Putamen (tissue), 1 donor: Measurements from ENCODE around the gene CFAP43.

ENCODE experiments used
- DNase-seq: peaks from one replicate; pipeline ENCODE4 v3.0.0-alpha.2; 2016; ENCODE audit warnings: low spot score

CFAP43 gene, protein sequence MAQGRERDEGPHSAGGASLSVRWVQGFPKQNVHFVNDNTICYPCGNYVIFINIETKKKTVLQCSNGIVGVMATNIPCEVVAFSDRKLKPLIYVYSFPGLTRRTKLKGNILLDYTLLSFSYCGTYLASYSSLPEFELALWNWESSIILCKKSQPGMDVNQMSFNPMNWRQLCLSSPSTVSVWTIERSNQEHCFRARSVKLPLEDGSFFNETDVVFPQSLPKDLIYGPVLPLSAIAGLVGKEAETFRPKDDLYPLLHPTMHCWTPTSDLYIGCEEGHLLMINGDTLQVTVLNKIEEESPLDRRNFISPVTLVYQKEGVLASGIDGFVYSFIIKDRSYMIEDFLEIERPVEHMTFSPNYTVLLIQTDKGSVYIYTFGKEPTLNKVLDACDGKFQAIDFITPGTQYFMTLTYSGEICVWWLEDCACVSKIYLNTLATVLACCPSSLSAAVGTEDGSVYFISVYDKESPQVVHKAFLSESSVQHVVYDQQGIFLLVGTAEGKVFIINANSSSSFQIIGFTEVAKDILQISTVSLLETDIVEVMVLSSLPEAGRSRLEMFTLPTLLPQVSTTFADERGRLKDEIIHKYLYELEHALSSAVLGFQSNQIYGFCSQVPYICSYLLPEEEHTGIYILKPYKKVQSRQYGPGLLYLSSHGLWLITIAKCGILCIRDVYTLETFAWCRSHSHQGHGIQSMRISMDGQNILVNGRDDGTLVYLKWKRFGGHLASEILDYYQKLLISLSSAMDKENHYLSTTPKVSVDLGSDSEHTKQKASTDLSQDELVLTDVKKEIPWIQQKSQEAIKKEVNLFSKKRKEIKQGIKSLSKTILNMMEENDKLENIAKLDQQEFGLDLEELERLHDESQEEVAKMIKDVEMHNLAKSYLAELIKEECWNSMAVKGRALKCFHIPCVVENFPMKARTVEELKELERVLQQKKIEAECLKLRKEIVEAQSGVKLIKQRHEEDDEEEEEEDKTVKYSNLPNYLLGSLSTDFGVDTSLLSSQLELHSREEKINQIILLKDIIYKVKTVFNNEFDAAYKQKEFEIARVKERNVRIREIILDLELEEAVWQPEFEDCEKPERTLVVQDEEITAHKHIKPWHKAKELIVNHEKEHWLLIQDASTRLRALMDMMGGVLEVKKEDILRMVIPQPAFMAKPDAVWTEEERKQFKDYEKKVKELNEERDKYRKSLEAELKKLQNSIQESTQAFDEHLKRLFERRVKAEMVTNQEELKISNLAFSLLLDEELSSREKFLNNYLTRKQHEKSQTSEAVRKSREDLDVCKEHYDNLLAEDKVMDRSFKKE (N-terminal part only)

GRCh38 chr10:104231784-104232612 lies at the start of gene CFAP43:
Gene CFAP43, minus strand, starts transcription at chr10:104232364. Its CDS starts 118 bp downstream, at chr10:104232246.
- DNase-seq, result peak; percentile 94

GRCh38 chr10:104281694-104282093 lies 49.5 kb upstream of the CFAP43 start:
- no peak for DNase-seq

- no peak for DNase-seq
Observed at GRCh38 chr10:104279550-104280259, 47.5 kb upstream of the CFAP43 start.

DNA sequence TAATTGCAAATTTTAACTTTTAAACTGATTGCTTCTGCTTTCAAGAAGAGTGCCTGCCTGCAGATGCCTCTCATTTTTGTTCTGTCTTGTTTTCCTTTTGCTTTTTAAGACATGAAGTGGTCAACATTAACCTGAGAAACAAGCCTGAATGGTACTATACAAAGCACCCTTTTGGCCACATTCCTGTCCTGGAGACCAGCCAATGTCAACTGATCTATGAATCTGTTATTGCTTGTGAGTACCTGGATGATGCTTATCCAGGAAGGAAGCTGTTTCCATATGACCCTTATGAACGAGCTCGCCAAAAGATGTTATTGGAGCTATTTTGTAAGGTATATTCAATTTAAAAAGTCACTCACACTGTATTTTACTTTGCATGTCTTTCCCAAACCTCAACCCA lies 45.6 kb upstream of the CFAP43 start:
- no peak for DNase-seq

- DNase-seq, result no peak
Observed at GRCh38 chr10:104276192-104276591, 44.0 kb upstream of the CFAP43 start.

DNA sequence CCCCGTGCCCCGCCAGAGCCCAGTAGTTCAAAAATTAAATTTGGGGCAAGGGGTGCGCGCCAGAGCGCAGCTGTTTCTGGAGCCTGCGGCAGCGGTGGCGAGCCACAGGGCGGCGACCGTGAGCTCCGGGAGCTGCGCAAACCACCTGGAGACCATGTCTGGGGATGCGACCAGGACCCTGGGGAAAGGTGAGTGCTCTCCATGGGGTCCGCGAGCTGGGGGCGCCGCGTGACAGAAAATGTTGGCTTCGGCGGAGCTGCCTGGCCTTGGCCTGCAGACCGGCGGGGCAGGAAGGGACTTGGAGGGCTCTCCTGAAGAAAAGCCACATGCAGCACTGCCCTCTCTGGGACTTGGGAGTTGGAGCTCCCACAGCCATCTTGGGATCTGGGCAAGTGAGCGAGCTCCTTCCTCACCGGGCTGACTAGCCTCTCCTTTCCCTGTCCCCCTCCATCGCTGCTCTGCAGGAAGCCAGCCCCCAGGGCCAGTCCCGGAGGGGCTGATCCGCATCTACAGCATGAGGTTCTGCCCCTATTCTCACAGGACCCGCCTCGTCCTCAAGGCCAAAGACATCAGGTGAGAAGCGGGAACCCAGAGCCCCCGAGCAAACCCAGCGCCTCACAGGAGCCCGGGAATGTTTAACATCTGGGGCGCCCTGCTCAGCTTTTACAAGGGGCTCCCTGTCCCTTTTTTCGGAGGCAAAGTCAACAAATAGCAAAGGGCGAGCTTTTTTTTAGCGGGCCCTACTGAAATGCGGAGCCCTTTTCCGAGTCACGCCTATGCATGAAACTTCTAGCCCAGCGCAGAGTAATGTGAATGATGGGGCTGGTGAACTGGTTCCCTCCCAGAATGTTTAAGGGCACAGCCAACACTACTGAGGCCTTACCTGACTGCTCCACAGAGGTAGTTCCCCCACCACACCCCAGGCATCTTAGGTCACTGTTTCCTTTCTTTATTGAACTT lies 42.9 kb upstream of the CFAP43 start:
- DNase-seq, result no peak

DNA sequence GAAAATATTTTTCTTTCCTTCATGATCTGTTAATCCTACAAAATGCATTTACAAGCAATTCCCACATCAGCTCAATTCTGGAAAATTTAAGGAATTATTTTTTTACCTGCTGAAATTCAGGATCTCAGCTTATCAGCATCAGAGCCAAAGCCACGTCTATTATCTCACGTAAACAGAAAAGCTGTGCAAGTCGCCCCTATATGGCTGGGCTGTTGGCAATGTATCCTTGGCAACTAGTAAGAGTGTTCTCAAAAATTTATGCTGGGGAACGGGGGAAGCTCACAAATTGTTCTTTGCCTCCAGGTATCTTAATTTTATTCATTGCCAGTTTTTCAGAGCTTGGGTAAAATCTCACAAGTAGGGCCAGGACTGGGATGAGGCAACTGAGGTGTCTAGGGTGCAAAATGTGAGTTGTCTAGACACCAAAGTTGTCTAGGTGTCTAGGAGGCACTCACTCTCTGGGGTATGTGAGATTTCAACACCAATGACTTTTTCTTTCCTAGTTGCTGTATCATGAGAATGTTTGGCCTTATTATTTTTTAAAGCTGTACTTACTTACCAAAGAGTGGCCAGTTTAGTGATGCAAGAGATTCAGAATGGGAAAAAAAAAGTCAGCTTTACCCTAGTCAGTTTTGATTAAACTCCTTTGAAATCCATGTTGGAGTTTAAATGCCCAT lies 41.9 kb upstream of the CFAP43 start:
- DNase-seq, result no peak

- DNase-seq, result no peak
Observed at GRCh38 chr10:104273286-104273685, 41.1 kb upstream of the CFAP43 start.

- DNase-seq, result peak; percentile 99
Observed at GRCh38 chr10:104268713-104269645, 36.8 kb upstream of the CFAP43 start, which contains the start of gene GSTO2. Gene GSTO2, plus strand, starts transcription at chr10:104269184. Its CDS starts 5,732 bp downstream, at chr10:104274916.

GRCh38 chr10:104268405-104268712 lies 36.2 kb upstream of the CFAP43 start:
- no peak for DNase-seq

DNA sequence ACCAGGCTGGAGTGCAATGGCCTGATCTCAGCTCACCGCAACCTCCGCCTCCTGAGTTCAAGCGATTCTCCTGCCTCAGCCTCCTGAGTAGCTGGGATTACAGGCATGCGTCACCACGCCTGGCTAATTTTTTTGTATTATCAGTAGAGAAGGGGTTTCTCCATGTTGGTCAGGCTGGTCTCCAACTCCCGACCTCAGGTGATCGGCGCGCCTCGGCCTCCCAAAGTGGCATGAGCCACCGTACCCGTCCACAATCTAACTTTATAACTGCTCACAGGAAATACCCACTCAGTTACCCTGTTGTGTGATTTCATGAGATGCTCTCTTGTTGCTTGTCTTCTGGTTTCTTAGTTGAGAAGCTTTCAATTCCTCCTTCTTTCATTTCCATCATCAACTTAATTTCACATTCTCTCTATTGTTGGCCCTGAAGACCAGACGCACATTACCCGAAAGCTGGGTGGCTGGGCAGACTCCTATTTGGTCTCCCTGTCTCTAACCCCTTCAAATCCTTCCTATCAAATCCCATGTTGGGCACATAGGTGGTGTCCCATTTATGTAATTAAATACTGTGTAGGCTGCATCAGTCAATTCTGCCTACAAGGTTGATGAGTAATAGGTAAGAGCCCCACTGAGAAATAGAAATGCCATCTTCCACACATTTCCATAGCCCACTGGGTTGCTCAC lies 35.7 kb upstream of the CFAP43 start:
- DNase-seq, result no peak

- DNase-seq, result no peak
Observed at GRCh38 chr10:104264783-104265182, 32.6 kb upstream of the CFAP43 start.

DNA sequence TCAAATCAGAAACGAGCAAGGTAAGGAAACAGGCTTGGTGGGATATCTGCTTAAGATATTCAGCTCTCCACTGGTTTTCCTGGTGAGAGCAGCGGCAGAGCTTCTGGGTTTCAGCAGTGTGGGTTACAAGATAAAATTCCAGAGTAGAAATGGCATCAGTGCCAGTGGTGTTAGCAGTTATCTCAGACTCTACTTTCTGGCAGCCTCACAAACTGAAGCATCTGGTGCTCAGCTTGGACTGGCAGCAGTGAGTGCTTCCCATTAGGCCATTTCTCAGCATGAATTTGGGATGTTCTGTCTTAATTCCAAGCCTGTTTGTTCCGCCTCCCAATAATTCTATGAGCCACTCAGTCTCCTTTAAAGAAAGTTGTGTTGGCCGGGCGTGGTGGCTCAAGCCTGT lies 29.9 kb upstream of the CFAP43 start:
- no peak for DNase-seq

DNA sequence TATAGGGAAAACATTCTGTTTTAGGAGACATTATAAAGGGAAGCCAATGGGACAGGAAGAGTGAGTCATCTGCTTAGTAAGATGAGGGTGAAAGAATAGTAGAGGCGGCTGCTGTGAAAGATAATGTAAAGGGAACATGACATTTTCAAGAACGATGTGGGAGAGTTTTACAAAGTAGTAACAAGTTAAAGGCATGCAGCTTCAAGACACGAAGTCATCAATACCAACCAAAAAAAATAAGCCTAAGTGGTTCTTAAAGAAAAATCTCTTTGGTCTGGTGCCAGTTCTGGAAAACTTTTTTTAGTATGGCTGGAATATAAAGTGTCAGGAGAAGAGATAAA lies 28.6 kb upstream of the CFAP43 start:
- DNase-seq, result peak; percentile 60

GRCh38 chr10:104259999-104260774 lies 28.0 kb upstream of the CFAP43 start:
- no peak for DNase-seq

GRCh38 chr10:104259456-104259855 lies 27.3 kb upstream of the CFAP43 start:
- DNase-seq, result no peak
